HG03175 (cell line): Measurements from ENCODE around the gene AOAH.
A peak's percentile ranks its signal among the peaks of the same experiment; 100 is the strongest.

Experiments used
- ATAC-seq: cut with Tn5 transposase; IDR thresholded peaks from one replicate; pipeline ENCODE4 v1.9.1; 2021; ENCODE audit warnings: mild to moderate bottlenecking, moderate library complexity; ENCODE audit not compliant: unreplicated experiment

The AOAH gene

GRCh38 chr7:36692456-36692855, 31.8 kb downstream of the AOAH start:
- ATAC-seq, result no peak

- ATAC-seq, result no peak
Measured at GRCh38 chr7:36691983-36692382, 32.3 kb downstream of the AOAH start.

GRCh38 chr7:36690514-36691187, 33.6 kb downstream of the AOAH start:
- no peak for ATAC-seq

GRCh38 chr7:36690041-36690440, 34.3 kb downstream of the AOAH start:
- no peak for ATAC-seq

- no peak for ATAC-seq
Measured at GRCh38 chr7:36686499-36686898, 37.8 kb downstream of the AOAH start.

GRCh38 chr7:36684954-36685353, 39.3 kb downstream of the AOAH start:
- ATAC-seq, result no peak

- no peak for ATAC-seq
Measured at GRCh38 chr7:36683695-36684357, 40.5 kb downstream of the AOAH start.

GRCh38 chr7:36683111-36683510, 41.2 kb downstream of the AOAH start:
- no peak for ATAC-seq

- no peak for ATAC-seq
Measured at GRCh38 chr7:36682102-36682501, 42.2 kb downstream of the AOAH start.

GRCh38 chr7:36677769-36678437, 46.4 kb downstream of the AOAH start:
- no peak for ATAC-seq

- ATAC-seq, result no peak
Measured at GRCh38 chr7:36673703-36674102, 50.6 kb downstream of the AOAH start.

- ATAC-seq, result no peak
Measured at GRCh38 chr7:36671432-36671829, 52.9 kb downstream of the AOAH start.

GRCh38 chr7:36670585-36671431, 53.5 kb downstream of the AOAH start:
- ATAC-seq, result peak; percentile 67

GRCh38 chr7:36668750-36669149, 55.5 kb downstream of the AOAH start:
- no peak for ATAC-seq

- no peak for ATAC-seq
Measured at GRCh38 chr7:36668080-36668479, 56.2 kb downstream of the AOAH start.

- ATAC-seq, result no peak
Measured at GRCh38 chr7:36667007-36667745, 57.1 kb downstream of the AOAH start.

GRCh38 chr7:36663481-36663880, 60.8 kb downstream of the AOAH start:
- ATAC-seq, result no peak

GRCh38 chr7:36661135-36661840, 63.0 kb downstream of the AOAH start:
- no peak for ATAC-seq

- no peak for ATAC-seq
Measured at GRCh38 chr7:36659638-36660341, 64.5 kb downstream of the AOAH start.
